Osteocyte (in vitro differentiated cells): Measurements from ENCODE around the gene FNDC3B. TPM values are rescaled to one million over a fixed set of nuclear protein-coding genes. Genes with fewer than 3 reads are reported as not detected.
A peak's percentile ranks its signal among the peaks of the same experiment; 100 is the strongest.

ENCODE experiments used
- DNase-seq: peaks from one replicate; pipeline ENCODE4 v3.0.0; 2021; ENCODE audit warnings: mixed read lengths; ENCODE audit not compliant: unreplicated experiment; ENCODE audit errors: extremely low spot score
- H3K27ac Mint-ChIP-seq: one replicate; pipeline ENCODE4 v1.8.0; 2021; ENCODE audit warnings: mild to moderate bottlenecking, mixed read lengths; ENCODE audit not compliant: unreplicated experiment
- H3K27me3 Mint-ChIP-seq: one replicate; pipeline ENCODE4 v1.8.0; 2021; ENCODE audit warnings: mixed read lengths; ENCODE audit not compliant: unreplicated experiment
- H3K36me3 Mint-ChIP-seq: one replicate; pipeline ENCODE4 v1.8.0; 2021; ENCODE audit warnings: mixed read lengths; ENCODE audit not compliant: unreplicated experiment
- H3K4me1 Mint-ChIP-seq: one replicate; pipeline ENCODE4 v1.8.0; 2021; ENCODE audit warnings: mixed read lengths; ENCODE audit not compliant: unreplicated experiment
- H3K4me3 Mint-ChIP-seq: one replicate; pipeline ENCODE4 v1.8.0; 2021; ENCODE audit warnings: mild to moderate bottlenecking, moderate library complexity, mixed read lengths; ENCODE audit not compliant: unreplicated experiment
- H3K9me3 Mint-ChIP-seq: one replicate; pipeline ENCODE4 v1.8.0; 2021; ENCODE audit warnings: mixed read lengths; ENCODE audit not compliant: unreplicated experiment
- total RNA-seq: library from RNA; stranded (reverse); gene quantifications from 2 replicates; pipeline ENCODE4 v1.2.1, GENCODE V29; 2021
- TF ChIP-seq, protein P1 (sequence below): fragments of 200-600 bp; sonication (generic); IDR thresholded peaks from 2 replicates; pipeline ENCODE4 v1.5.0; 2021; ENCODE audit warnings: antibody characterized with exemption, mild to moderate bottlenecking, moderate library complexity

Gene FNDC3B
- total RNA-seq, 1 donor from 2014 or later, result 240 TPM

DNA sequence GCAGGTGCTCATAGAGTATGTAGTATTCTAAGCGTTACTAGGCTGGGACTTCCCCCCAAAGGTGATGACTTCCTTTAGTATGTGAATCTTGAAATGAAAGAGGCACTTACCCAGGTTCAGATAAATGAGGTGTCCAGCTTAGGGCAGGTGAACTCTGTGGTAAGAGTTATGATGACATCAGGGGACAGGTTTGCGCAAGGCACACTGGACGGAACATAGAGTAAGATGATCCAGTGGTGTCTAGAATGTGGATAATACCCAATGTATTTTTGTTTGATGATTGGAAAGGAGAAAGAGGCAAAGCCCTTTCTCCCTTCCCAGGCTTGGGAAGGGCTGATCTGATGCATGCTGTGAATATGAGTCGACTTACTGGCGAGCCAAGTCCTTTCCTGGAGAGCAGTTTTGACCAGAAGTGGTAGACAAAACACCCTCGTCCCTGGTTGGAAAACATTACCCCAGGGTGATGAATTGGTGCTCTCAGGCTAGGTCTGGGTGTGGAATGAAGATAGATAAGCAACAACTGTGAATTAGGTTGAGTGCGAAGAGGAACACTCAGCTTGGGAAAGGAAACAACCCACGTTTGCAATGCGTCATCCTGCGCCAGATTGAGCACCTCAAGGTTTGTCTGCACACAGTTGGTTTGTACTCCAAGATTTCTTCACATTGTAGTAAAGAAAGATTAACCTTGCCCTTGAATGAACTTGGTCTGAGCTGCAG is 284.7 kb downstream of the FNDC3B start:
- DNase-seq, result no peak
- Mint-ChIP-seq H3K4me1 (peaks cover 21% of the 10 kb centered on the region), H3K27me3 (no peaks in the 10 kb centered on the region), H3K27ac (peak overlapping the region; percentile 31), H3K36me3 (peaks cover 67% of the 10 kb centered on the region), H3K9me3 (no peaks in the 10 kb centered on the region), H3K4me3 (no peak overlapping the region)
- TF ChIP-seq, protein P1, sequence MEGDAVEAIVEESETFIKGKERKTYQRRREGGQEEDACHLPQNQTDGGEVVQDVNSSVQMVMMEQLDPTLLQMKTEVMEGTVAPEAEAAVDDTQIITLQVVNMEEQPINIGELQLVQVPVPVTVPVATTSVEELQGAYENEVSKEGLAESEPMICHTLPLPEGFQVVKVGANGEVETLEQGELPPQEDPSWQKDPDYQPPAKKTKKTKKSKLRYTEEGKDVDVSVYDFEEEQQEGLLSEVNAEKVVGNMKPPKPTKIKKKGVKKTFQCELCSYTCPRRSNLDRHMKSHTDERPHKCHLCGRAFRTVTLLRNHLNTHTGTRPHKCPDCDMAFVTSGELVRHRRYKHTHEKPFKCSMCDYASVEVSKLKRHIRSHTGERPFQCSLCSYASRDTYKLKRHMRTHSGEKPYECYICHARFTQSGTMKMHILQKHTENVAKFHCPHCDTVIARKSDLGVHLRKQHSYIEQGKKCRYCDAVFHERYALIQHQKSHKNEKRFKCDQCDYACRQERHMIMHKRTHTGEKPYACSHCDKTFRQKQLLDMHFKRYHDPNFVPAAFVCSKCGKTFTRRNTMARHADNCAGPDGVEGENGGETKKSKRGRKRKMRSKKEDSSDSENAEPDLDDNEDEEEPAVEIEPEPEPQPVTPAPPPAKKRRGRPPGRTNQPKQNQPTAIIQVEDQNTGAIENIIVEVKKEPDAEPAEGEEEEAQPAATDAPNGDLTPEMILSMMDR, result no peak

DNA sequence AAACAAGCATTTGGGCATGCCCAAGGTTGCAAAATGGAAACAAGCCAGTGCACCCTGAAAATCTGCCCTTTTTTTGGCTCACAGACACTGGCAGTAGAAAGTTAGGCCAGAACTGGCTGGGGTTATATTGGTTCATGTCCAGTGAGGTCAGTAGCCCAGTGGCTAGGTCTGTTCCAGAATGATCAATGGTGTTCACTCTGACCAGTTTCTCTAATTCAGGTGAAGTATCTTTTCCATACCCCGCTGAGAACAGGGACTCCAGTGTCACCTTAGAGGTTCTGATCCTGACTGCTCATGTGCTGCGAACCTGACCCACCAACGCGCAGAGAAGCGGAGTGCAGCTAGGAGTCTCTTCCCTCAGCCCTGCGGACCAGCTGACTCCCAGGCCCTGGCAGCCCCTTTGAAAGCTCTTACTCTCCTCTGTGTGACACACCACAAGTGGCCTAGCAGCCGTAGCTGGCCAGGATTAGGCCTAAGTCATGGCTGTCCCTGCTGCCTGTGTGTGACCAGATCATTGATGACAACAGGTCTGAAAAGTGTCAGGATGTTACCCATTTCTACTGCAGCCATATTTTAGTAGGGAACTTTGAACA is 285.3 kb downstream of the FNDC3B start:
- peaks cover 19% of the 10 kb centered on the region for H3K4me1 Mint-ChIP-seq
- TF ChIP-seq, protein P1, result no peak
- H3K36me3 Mint-ChIP-seq, result peaks cover 67% of the 10 kb centered on the region
- DNase-seq, result no peak
- H3K4me3 Mint-ChIP-seq, result no peak overlapping the region
- no peaks in the 10 kb centered on the region for H3K9me3 Mint-ChIP-seq
- H3K27me3 Mint-ChIP-seq, result no peaks in the 10 kb centered on the region
- H3K27ac Mint-ChIP-seq, result peak overlapping the region; percentile 61

DNA sequence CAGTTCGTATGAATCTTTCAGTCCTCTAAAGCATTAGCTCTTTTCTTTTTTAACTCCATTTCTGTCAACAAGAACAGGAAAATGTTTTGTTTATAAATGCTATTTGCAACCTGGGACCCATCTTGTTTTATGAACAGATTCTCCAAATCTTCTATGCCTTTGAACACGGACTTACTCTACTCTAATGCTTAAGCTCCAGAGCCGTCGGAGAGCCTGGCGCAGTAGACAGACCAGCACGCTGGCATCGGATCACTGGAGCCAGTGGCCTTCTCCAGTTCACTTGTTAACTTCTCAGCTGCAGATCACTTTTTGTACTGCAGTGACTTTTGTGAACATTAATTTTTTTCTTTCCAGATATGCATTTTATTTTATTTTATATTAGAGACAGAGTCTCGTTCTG is 286.1 kb downstream of the FNDC3B start:
- no peaks in the 10 kb centered on the region for H3K9me3 Mint-ChIP-seq
- TF ChIP-seq, protein P1, result no peak
- H3K36me3 Mint-ChIP-seq, result peaks cover 67% of the 10 kb centered on the region
- peaks cover 18% of the 10 kb centered on the region for H3K4me1 Mint-ChIP-seq
- no peaks in the 10 kb centered on the region for H3K27me3 Mint-ChIP-seq
- peak overlapping the region; percentile 15 for H3K27ac Mint-ChIP-seq
- no peak overlapping the region for H3K4me3 Mint-ChIP-seq
- no peak for DNase-seq

DNA sequence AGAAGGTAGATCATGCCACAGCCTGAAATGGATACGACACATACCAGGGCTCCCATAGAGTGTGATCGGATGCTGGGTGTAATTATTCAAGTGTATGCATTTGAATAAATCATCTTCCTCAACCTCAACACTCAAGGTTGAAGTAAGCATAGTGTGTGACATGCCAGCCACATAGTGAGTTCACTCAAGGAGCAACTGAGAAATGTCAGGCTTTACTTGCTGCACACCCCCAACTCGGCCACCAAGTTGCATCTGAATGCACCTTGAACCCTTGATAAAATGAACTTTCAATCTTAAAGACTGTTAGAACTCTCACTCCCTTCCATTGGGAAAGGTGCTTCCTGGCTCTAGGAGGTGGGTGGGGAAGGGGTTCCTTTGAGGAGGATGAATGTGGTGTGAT is 287.6 kb downstream of the FNDC3B start:
- Mint-ChIP-seq H3K36me3 (peaks cover 75% of the 10 kb centered on the region), H3K27ac (no peak overlapping the region), H3K4me1 (peaks cover 12% of the 10 kb centered on the region), H3K4me3 (no peak overlapping the region), H3K27me3 (no peaks in the 10 kb centered on the region), H3K9me3 (no peaks in the 10 kb centered on the region)
- TF ChIP-seq, protein P1, result no peak
- DNase-seq, result no peak

DNA sequence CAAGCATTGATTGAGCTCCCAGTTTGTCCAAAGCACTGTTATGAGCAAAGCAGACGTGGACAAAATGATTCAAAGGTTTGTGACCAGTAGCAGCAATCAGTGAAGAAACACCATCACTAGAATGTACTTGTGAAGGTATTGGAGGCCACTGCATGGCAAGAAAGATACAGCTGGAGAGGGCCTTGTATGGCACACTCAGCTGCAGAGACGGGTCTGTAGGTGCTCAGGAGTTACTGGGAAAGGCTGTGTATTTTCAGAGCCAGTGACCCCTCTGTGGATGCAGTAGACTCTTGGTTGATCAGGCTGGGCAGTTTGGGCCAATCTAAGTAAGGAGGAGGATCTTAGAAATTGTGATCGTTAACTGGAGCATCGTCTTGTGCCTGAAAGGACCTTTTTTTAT is 288.9 kb downstream of the FNDC3B start:
- Mint-ChIP-seq H3K36me3 (peaks cover 75% of the 10 kb centered on the region), H3K27ac (peak overlapping the region; percentile 50), H3K4me3 (no peak overlapping the region), H3K4me1 (peaks cover 15% of the 10 kb centered on the region), H3K27me3 (no peaks in the 10 kb centered on the region), H3K9me3 (no peaks in the 10 kb centered on the region)
- TF ChIP-seq, protein P1, result no peak
- DNase-seq, result no peak
